Stomach (tissue), 9 donors: ENCODE measurements around the gene GJC1. TPM values are rescaled to one million over a fixed set of nuclear protein-coding genes. Genes with fewer than 3 reads are reported as not detected.

Experiments
- DNase-seq, 2 donors: peaks; one replicate each; pipeline versions ENCODE4 v3.0.0 to v3.0.0-alpha.2; 2013 to 2019
- H3K27ac ChIP-seq, 5 donors: fragments of 200-600 bp in 4 of 5; sonication (generic) in 4 of 5; one replicate each; pipeline ENCODE4 v1.5.1; 2013 to 2019; ENCODE audit warnings: mild to moderate bottlenecking in 1 of 5, moderate library complexity in 1 of 5
- H3K27me3 ChIP-seq, 3 donors: fragments of 200-600 bp; sonication (generic); one replicate each; pipeline ENCODE4 v1.5.1; 2017 to 2019; ENCODE audit warnings: mixed run types in 1 of 3
- H3K36me3 ChIP-seq, 4 donors: fragments of 200-600 bp; sonication (generic); 1 replicate in 3 of 4; 2 replicates in 1 of 4; pipeline ENCODE4 v1.5.1; 2016 to 2019
- H3K4me1 ChIP-seq, 4 donors: fragments of 200-600 bp; sonication (generic); one replicate each; pipeline ENCODE4 v1.5.1; 2016 to 2019
- H3K4me3 ChIP-seq, 4 donors: fragments of 200-600 bp; sonication (generic) in 3 of 4; one replicate each; pipeline ENCODE4 v1.5.1; 2016 to 2019; ENCODE audit warnings: mild to moderate bottlenecking in 1 of 4
- H3K9me3 ChIP-seq, 4 donors: fragments of 200-600 bp; sonication (generic); one replicate each; pipeline ENCODE4 v1.5.1; 2016 to 2019
- EP300 ChIP-seq: sonication (generic); formaldehyde crosslinking; IDR thresholded peaks from one replicate; pipeline ENCODE4 v1.6.1; 2017; ENCODE audit warnings: antibody characterized with exemption
- POLR2A ChIP-seq, 4 donors: fragments of 450-650 bp; IDR thresholded peaks; one replicate each; pipeline ENCODE4 v1.6.1; 2016; ENCODE audit warnings: antibody characterized with exemption in 4 of 4, control low read depth in 2 of 4, mild to moderate bottlenecking in 1 of 4, moderate library complexity in 1 of 4
- POLR2AphosphoS5 ChIP-seq, 3 donors: sonication (generic); formaldehyde crosslinking; IDR thresholded peaks; one replicate each; pipeline ENCODE4 v1.6.1; 2016; ENCODE audit warnings: antibody characterized with exemption in 3 of 3
- WGBS, 5 donors: extraction: QIAGEN DNeasy Blood & Tissue Kit in 3 of 5; methylation state at CpG; one replicate each; pipeline versions ENCODE4 v1.1.5 to v1.1.7; 2013 to 2018; 5-methylcytosine and 5-hydroxymethylcytosine counted together
- intact Hi-C: fragments of 100-400 bp; cut with DNase I; formaldehyde crosslinking; loops from one replicate; pipeline ENCODE4 v1.15.1; 2023; ENCODE audit warnings: low total_unique reads
- polyA plus RNA-seq, 3 donors: library from polyadenylated mRNA; stranded (reverse); fragments of 200-250 nt; gene quantifications; one replicate each; pipeline ENCODE4 v1.2.3, GENCODE V29; 2013
- total RNA-seq, 5 donors: library from RNA; depleted of rRNA; stranded (reverse); fragments of >200 nt; gene quantifications; one replicate each; pipeline versions ENCODE4 v1.1.0 to v1.2.3, GENCODE V29; 2014 to 2016
- TF ChIP-seq, protein P1 (sequence below), 7 experiments: fragments of 450-650 bp in 4 of 7; fragments of 200-600 bp in 3 of 7; sonication (generic) in 3 of 7; IDR thresholded peaks; one replicate each; pipeline ENCODE4 v1.5.1; 2016 to 2019; ENCODE audit warnings: antibody characterized with exemption in 7 of 7, control low read depth in 2 of 7, mild to moderate bottlenecking in 1 of 7
- donor health status: healthy with polysubstance abuse.
- donor health status: Bipolar disorder and iron deficiency.
- donor health status: healthy.

Gene GJC1
- total and polyA plus RNA-seq, 8 donors = 0.31 to 53.1 (median 10.4) TPM

GRCh38 chr17:44808156-44808555 is 21.9 kb downstream of the GJC1 start:
- H3K36me3 ChIP-seq = peaks cover 0 to 10% (median 0%) of the 10 kb centered on the region in 4 donors
- peaks cover 0 to 48% (median 7%) of the 10 kb centered on the region in 4 donors for H3K4me1 ChIP-seq
- intact Hi-C loops = no loop called here
- H3K27me3 ChIP-seq = no peaks in the 10 kb centered on the region
- WGBS, 5 donors = 66 to 95% (median 81%) methylated on average over 2 to 4 of the region's 4 CpGs
- no peaks in the 10 kb centered on the region for H3K9me3 ChIP-seq
- TF ChIP-seq, protein P1, sequence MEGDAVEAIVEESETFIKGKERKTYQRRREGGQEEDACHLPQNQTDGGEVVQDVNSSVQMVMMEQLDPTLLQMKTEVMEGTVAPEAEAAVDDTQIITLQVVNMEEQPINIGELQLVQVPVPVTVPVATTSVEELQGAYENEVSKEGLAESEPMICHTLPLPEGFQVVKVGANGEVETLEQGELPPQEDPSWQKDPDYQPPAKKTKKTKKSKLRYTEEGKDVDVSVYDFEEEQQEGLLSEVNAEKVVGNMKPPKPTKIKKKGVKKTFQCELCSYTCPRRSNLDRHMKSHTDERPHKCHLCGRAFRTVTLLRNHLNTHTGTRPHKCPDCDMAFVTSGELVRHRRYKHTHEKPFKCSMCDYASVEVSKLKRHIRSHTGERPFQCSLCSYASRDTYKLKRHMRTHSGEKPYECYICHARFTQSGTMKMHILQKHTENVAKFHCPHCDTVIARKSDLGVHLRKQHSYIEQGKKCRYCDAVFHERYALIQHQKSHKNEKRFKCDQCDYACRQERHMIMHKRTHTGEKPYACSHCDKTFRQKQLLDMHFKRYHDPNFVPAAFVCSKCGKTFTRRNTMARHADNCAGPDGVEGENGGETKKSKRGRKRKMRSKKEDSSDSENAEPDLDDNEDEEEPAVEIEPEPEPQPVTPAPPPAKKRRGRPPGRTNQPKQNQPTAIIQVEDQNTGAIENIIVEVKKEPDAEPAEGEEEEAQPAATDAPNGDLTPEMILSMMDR (IDR thresholded peaks at IDR 0.05) = no peak
- TF ChIP-seq POLR2AphosphoS5 (IDR thresholded peaks at IDR 0.05) = no peak
- TF ChIP-seq POLR2A (IDR thresholded peaks at IDR 0.05) = no peak
- no peak for TF ChIP-seq EP300
- peak overlapping the region in 1 of 5 donors; percentile 78 for H3K27ac ChIP-seq
- DNase-seq = no peak
- no peak overlapping the region for H3K4me3 ChIP-seq

DNA sequence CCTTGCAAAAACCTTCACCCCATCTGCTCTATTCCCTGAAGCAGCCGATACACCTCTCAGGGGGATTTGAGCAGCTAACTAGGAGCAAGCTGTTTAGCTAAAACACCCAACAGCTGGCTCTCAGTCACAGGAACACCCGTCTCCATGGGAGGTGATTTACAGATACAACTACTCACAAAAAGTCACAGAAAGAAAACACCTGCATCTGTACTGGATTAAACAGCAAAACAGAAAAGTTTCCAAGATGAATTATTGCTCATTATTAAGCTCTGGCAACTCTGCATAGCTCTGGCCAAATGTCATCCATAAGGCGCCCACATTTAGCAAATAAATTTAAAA is 22.3 kb downstream of the GJC1 start:
- H3K36me3 ChIP-seq = peaks cover 0 to 10% (median 0%) of the 10 kb centered on the region in 4 donors

DNA sequence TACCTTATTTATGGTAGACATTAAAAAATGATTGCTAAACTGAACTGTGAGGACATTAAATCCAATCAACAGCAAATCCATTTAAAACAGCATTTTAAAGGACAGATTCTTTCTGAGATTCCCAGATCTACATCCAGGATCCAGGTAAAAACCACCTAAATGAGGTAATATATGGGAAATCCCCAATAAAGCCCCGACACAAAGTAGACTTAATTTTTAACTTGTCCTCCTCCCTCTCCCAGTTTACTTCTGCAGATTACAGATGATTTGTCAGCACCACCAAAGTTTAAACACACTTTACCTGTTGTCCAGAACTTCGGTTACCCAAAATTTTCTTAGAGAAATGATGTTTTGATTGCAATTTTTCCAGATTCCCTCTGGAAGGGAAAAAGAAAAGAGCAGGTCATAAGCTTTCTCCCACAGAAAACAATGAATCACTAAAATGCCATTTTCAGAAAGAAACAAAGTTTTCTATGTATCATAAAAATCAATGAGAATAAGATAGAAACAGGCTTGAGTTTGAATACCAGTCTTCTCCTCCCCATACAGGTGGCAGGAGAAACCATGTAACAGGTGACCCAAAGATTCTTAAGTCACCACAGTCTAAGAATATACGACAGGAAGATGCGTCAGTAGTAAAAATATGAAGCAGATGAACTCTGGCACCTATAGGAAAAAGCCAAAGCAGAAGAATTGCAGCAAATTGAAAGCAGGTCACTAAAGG is 22.8 kb downstream of the GJC1 start:
- Histone ChIP-seq H3K4me1 (peaks cover 0 to 50% (median 7%) of the 10 kb centered on the region in 4 donors), H3K27me3 (no peaks in the 10 kb centered on the region), H3K36me3 (peaks cover 0 to 10% (median 0%) of the 10 kb centered on the region in 4 donors), H3K4me3 (no peak overlapping the region), H3K9me3 (no peaks in the 10 kb centered on the region), H3K27ac (peak overlapping the region in 1 of 5 donors; percentile 78)
- no peak for DNase-seq
- TF ChIP-seq EP300 (no peak), POLR2AphosphoS5 (IDR thresholded peaks at IDR 0.05) (no peak), POLR2A (IDR thresholded peaks at IDR 0.05) (no peak)
- TF ChIP-seq, protein P1 (IDR thresholded peaks at IDR 0.05) = no peak
- 48 to 68% (median 62%) methylated on average over 4 of the region's 4 CpGs for WGBS, 5 donors
- intact Hi-C loops = no loop called here

More for the DNA sequence above, 22.3 kb downstream of the GJC1 start:
- TF ChIP-seq EP300 = no peak
- TF ChIP-seq POLR2AphosphoS5 (IDR thresholded peaks at IDR 0.05) = no peak
- no peak for TF ChIP-seq POLR2A (IDR thresholded peaks at IDR 0.05)
- TF ChIP-seq, protein P1 (IDR thresholded peaks at IDR 0.05) = no peak
- peak overlapping the region in 1 of 5 donors; percentile 78 for H3K27ac ChIP-seq
- H3K9me3 ChIP-seq = no peaks in the 10 kb centered on the region
- H3K4me3 ChIP-seq = no peak overlapping the region
- intact Hi-C loops = no loop called here
- WGBS, 5 donors = 41 to 69% (median 57%) methylated on average over 3 of the region's 3 CpGs
- peaks cover 0 to 52% (median 7%) of the 10 kb centered on the region in 4 donors for H3K4me1 ChIP-seq
- DNase-seq = no peak
- H3K27me3 ChIP-seq = no peaks in the 10 kb centered on the region

DNA sequence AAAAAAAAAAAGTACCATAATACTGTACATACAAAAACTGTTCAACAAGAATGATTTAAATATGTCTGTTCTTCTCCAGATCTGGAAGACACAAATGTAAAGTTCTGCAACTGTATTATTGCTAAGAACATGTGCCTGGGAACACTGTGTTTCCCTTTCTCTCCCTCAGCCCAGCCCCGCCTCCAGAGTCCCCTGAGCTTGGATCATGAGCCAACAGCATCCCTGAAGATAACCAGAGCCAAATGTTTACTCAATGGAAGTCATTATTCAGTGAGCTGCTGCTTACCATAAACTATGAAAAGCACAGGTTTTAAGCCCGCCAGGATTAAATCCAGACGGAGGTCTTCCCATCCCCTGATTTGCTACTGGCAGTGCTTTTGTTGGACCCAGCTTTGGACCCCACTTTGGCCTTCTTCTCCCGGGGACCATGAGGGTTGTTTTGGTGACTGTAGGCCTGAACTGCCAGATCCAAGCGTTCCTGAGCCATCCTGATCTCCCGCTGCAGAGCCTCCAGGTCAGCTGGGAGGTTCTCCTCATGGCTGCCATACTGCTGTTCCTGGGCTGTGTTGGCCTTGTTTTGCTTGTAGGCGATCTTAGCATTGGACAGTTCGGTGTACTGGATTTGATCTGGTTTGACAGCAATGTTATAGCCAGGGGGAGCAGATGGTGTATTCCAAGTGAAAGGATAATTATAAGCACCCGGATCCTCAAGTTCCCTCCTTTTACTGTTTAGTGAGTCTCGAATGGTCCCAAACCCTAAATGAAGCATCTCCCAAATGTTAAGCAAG is 25.6 kb downstream of the GJC1 start:
- TF ChIP-seq POLR2AphosphoS5 (IDR thresholded peaks at IDR 0.05) (peak in 2 of 3 donors; percentile 60 to 82), EP300 (peak; percentile 66)
- TF ChIP-seq, protein P1 (IDR thresholded peaks at IDR 0.05) = no peak
- intact Hi-C loops = no loop called here
- H3K27me3 ChIP-seq = no peaks in the 10 kb centered on the region
- H3K4me1 ChIP-seq = peaks cover 0 to 52% (median 2%) of the 10 kb centered on the region in 4 donors
- 70 to 88% (median 78%) methylated on average over 9 to 10 of the region's 10 CpGs for WGBS, 5 donors
- H3K36me3 ChIP-seq = peaks cover 0 to 10% (median 0%) of the 10 kb centered on the region in 4 donors
- peak overlapping the region in 2 of 5 donors; percentile 58 to 78 for H3K27ac ChIP-seq
- no peaks in the 10 kb centered on the region for H3K9me3 ChIP-seq
- H3K4me3 ChIP-seq = no peak overlapping the region
- DNase-seq = peak in 1 of 2 donors; percentile 76
